ENCODE results near the gene R3HDM2.
"Not testable (repeated sequence)": the region's sequence is repeated elsewhere in the genome, so short reads cannot be mapped to it uniquely, and the experiment has no call there.

DNA sequence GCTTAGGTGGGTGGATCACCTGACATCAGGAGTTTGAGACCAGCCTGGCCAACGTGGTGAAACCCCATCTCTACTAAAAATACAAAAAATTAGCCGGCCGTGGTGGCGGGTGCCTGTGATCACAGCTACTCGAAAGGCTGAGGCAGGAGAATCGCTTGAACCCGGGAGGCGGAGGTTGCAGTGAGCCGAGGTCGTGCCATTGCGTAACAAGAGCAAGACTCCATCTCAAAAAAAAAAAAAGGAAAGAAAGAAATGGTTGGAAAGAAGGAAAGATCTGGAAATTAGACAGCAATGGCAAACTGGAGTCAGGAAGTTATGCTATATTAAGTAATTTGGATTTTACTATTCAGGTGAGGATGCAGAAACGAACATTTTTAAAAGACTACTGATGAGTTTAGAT lies 148.8 kb downstream of the R3HDM2 start:
- TF ChIP-seq, protein P1, sequence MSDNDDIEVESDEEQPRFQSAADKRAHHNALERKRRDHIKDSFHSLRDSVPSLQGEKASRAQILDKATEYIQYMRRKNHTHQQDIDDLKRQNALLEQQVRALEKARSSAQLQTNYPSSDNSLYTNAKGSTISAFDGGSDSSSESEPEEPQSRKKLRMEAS (IDR thresholded peaks at IDR 0.05) = not testable (repeated sequence)
- TF ChIP-seq, protein P2, sequence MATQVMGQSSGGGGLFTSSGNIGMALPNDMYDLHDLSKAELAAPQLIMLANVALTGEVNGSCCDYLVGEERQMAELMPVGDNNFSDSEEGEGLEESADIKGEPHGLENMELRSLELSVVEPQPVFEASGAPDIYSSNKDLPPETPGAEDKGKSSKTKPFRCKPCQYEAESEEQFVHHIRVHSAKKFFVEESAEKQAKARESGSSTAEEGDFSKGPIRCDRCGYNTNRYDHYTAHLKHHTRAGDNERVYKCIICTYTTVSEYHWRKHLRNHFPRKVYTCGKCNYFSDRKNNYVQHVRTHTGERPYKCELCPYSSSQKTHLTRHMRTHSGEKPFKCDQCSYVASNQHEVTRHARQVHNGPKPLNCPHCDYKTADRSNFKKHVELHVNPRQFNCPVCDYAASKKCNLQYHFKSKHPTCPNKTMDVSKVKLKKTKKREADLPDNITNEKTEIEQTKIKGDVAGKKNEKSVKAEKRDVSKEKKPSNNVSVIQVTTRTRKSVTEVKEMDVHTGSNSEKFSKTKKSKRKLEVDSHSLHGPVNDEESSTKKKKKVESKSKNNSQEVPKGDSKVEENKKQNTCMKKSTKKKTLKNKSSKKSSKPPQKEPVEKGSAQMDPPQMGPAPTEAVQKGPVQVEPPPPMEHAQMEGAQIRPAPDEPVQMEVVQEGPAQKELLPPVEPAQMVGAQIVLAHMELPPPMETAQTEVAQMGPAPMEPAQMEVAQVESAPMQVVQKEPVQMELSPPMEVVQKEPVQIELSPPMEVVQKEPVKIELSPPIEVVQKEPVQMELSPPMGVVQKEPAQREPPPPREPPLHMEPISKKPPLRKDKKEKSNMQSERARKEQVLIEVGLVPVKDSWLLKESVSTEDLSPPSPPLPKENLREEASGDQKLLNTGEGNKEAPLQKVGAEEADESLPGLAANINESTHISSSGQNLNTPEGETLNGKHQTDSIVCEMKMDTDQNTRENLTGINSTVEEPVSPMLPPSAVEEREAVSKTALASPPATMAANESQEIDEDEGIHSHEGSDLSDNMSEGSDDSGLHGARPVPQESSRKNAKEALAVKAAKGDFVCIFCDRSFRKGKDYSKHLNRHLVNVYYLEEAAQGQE (IDR thresholded peaks at IDR 0.05; ENCODE audit: low read depth) = not testable (repeated sequence)
- TF ChIP-seq, protein P3, sequence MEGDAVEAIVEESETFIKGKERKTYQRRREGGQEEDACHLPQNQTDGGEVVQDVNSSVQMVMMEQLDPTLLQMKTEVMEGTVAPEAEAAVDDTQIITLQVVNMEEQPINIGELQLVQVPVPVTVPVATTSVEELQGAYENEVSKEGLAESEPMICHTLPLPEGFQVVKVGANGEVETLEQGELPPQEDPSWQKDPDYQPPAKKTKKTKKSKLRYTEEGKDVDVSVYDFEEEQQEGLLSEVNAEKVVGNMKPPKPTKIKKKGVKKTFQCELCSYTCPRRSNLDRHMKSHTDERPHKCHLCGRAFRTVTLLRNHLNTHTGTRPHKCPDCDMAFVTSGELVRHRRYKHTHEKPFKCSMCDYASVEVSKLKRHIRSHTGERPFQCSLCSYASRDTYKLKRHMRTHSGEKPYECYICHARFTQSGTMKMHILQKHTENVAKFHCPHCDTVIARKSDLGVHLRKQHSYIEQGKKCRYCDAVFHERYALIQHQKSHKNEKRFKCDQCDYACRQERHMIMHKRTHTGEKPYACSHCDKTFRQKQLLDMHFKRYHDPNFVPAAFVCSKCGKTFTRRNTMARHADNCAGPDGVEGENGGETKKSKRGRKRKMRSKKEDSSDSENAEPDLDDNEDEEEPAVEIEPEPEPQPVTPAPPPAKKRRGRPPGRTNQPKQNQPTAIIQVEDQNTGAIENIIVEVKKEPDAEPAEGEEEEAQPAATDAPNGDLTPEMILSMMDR (IDR thresholded peaks at IDR 0.05 in 2 of 3, conservative IDR thresholded peaks at IDR 0.05 in 1 of 3; ENCODE audit: borderline replicate concordance in 1 of 3, insufficient read depth in 1 of 3, low read depth in 2 of 3, low read length in 2 of 3) = not testable (repeated sequence)
- not testable (repeated sequence) for TF ChIP-seq POLR2A (IDR thresholded peaks at IDR 0.05; ENCODE audit: borderline replicate concordance, extremely low read depth, insufficient read depth, insufficient read length); POLR2AphosphoS5 (IDR thresholded peaks at IDR 0.05; ENCODE audit: low read depth, low read length); SP1 (IDR thresholded peaks at IDR 0.05; ENCODE audit: low read depth); EZH2 (IDR thresholded peaks at IDR 0.05); YY1 (IDR thresholded peaks at IDR 0.05; ENCODE audit: extremely low read depth, insufficient replicate concordance, low read depth, low read length); CEBPB (IDR thresholded peaks at IDR 0.05; ENCODE audit: low read depth); EZH2phosphoT487 (IDR thresholded peaks at IDR 0.05; ENCODE audit: borderline replicate concordance); JUND (IDR thresholded peaks at IDR 0.05); FOSL1 (IDR thresholded peaks at IDR 0.05; ENCODE audit: low read depth)

Data from HCT116 (cell line).